ENCODE measurements around the gene FMO3.

FMO3 gene

DNA sequence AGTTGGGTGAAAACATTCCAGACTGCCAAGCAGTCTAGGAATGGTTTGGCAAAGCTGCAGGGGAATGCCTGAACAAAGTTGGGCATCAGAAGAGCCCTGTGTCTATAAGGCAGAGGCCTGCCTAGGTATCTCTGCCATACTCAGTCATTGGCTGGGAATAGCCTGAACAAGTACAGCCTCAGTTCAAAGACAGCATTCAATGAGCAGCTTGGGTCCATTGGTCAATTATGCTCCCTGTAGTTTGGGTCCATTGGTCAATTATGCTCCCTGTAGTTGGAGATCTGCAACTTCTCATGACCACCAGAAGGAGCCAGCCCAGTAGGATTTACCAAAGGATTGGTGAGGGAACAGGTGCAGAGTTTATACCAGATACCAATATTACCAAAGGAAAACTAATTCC lies 31.6 kb downstream of the FMO3 start:
- Histone ChIP-seq H3K27ac (ENCODE audit: extremely low read depth, low read depth, low read length) (no peak overlapping the region), H3K9me3 (ENCODE audit: control insufficient read depth, insufficient read depth, low read depth, low read length) (no peaks in the 10 kb centered on the region), H3K4me1 (ENCODE audit: control insufficient read depth, insufficient read depth, low read length) (no peaks in the 10 kb centered on the region), H3K36me3 (ENCODE audit: control insufficient read depth in 2 of 2, insufficient read depth in 1 of 2, low read length in 2 of 2) (no peaks in the 10 kb centered on the region), H3K4me3 (ENCODE audit: low read depth, low read length) (no peak overlapping the region)
- TF ChIP-seq ZNF148 (tag by site-specific recombination; IDR thresholded peaks at IDR 0.05; ENCODE audit: borderline replicate concordance): no peak
- no peak for TF ChIP-seq ZNF214 (tag by site-specific recombination; IDR thresholded peaks at IDR 0.05; ENCODE audit: borderline replicate concordance)
- TF ChIP-seq ZNF138 (tag by site-specific recombination; IDR thresholded peaks at IDR 0.05; ENCODE audit: borderline replicate concordance): no peak
- no peak for TF ChIP-seq KLF10 (tag by site-specific recombination; IDR thresholded peaks at IDR 0.05)
- no peak for TF ChIP-seq ZNF350 (tag by site-specific recombination; IDR thresholded peaks at IDR 0.05)
- ChIA-PET CTCF (interaction anchor here (0.6 to 1.6 kb wide), 2 partner anchors 10 to 110 kb away, joined by 4 to 5 read pairs; no protein-coding TSS in a partner anchor), POLR2A (no interaction called here)

- no peaks in the 10 kb centered on the region for H3K9me3 ChIP-seq (ENCODE audit: control insufficient read depth, insufficient read depth, low read depth, low read length)
- no peak overlapping the region for H3K27ac ChIP-seq (ENCODE audit: extremely low read depth, low read depth, low read length)
- ChIA-PET CTCF (interaction anchor here (0.6 kb wide), 1 partner anchor 104 kb away, joined by 3 read pairs; no protein-coding TSS in a partner anchor), POLR2A (no interaction called here)
- TF ChIP-seq ZNF394 (tag by site-specific recombination; IDR thresholded peaks at IDR 0.05; ENCODE audit: borderline replicate concordance) (no peak), TRIM28 (IDR thresholded peaks at IDR 0.05; ENCODE audit: borderline replicate concordance, low read length) (no peak), SP3 (tag by site-specific recombination; IDR thresholded peaks at IDR 0.05) (no peak), ZNF423 (tag by site-specific recombination; IDR thresholded peaks at IDR 0.05) (no peak), ZNF223 (tag by site-specific recombination; IDR thresholded peaks at IDR 0.05) (no peak), ZNF121 (tag by site-specific recombination; IDR thresholded peaks at IDR 0.05) (no peak), ZFP69B (tag by site-specific recombination; IDR thresholded peaks at IDR 0.05) (no peak), ZNF624 (tag by site-specific recombination; IDR thresholded peaks at IDR 0.05) (no peak), GFI1B (tag by site-specific recombination; IDR thresholded peaks at IDR 0.05) (no peak), ZNF600 (tag by site-specific recombination; IDR thresholded peaks at IDR 0.05) (no peak), ZXDB (tag by site-specific recombination; IDR thresholded peaks at IDR 0.05) (no peak), ZNF148 (tag by site-specific recombination; IDR thresholded peaks at IDR 0.05; ENCODE audit: borderline replicate concordance) (no peak), PBX3 (CRISPR knock-in tag; IDR thresholded peaks at IDR 0.05) (no peak), ZFHX2 (tag by site-specific recombination; conservative IDR thresholded peaks at IDR 0.05) (no peak), SCRT1 (tag by site-specific recombination; IDR thresholded peaks at IDR 0.05; ENCODE audit: borderline replicate concordance) (no peak), ZNF280C (tag by site-specific recombination; IDR thresholded peaks at IDR 0.05) (no peak), ZNF416 (tag by site-specific recombination; IDR thresholded peaks at IDR 0.05) (no peak), ZNF335 (tag by site-specific recombination; conservative IDR thresholded peaks at IDR 0.05) (no peak)
- TF ChIP-seq, protein P1, sequence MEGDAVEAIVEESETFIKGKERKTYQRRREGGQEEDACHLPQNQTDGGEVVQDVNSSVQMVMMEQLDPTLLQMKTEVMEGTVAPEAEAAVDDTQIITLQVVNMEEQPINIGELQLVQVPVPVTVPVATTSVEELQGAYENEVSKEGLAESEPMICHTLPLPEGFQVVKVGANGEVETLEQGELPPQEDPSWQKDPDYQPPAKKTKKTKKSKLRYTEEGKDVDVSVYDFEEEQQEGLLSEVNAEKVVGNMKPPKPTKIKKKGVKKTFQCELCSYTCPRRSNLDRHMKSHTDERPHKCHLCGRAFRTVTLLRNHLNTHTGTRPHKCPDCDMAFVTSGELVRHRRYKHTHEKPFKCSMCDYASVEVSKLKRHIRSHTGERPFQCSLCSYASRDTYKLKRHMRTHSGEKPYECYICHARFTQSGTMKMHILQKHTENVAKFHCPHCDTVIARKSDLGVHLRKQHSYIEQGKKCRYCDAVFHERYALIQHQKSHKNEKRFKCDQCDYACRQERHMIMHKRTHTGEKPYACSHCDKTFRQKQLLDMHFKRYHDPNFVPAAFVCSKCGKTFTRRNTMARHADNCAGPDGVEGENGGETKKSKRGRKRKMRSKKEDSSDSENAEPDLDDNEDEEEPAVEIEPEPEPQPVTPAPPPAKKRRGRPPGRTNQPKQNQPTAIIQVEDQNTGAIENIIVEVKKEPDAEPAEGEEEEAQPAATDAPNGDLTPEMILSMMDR (tag by site-specific recombination; IDR thresholded peaks at IDR 0.05): no peak
- no peak overlapping the region for H3K4me3 ChIP-seq (ENCODE audit: low read depth, low read length)
- H3K36me3 ChIP-seq (ENCODE audit: control insufficient read depth in 2 of 2, insufficient read depth in 1 of 2, low read length in 2 of 2): no peaks in the 10 kb centered on the region
- no peaks in the 10 kb centered on the region for H3K4me1 ChIP-seq (ENCODE audit: control insufficient read depth, insufficient read depth, low read length)
Observed at GRCh38 chr1:171122893-171123292, 32.2 kb downstream of the FMO3 start.
